CD4-positive, alpha-beta T cell treated with Interleukin-4 for 4 hours (primary cell): ENCODE measurements around the gene KNTC1.
"Not testable (repeated sequence)": the region's sequence is repeated elsewhere in the genome, so short reads cannot be mapped to it uniquely, and the experiment has no call there.

Experiments used
- DNase-seq: peaks from one replicate; pipeline ENCODE4 v3.0.0-alpha.2; 2020

Gene KNTC1

DNA sequence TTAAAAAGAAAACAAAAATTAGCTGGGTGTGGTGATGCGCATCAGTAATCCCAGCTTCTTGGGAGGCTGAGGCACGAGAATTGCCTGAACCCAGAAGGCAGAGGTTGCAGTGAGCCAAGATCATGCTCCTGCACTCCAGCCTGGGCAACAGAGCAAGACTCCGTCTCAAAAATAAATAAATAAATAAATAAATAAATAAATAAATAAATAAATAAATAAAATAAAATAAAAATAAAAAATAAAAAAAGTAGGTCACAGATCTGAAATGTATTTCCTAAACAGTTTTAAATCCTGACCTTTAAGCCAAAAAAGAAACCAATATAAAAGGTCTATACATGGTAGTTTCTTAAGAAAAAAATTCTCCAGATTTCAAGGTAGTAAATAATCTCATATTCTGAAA is 14.0 kb upstream of the KNTC1 start:
- DNase-seq = not testable (repeated sequence)

- DNase-seq = no peak
These were observed 13.4 kb upstream of the KNTC1 start for GRCh38 chr12:122513660-122514059.

GRCh38 chr12:122515275-122515674 is 11.8 kb upstream of the KNTC1 start:
- no peak for DNase-seq

DNA sequence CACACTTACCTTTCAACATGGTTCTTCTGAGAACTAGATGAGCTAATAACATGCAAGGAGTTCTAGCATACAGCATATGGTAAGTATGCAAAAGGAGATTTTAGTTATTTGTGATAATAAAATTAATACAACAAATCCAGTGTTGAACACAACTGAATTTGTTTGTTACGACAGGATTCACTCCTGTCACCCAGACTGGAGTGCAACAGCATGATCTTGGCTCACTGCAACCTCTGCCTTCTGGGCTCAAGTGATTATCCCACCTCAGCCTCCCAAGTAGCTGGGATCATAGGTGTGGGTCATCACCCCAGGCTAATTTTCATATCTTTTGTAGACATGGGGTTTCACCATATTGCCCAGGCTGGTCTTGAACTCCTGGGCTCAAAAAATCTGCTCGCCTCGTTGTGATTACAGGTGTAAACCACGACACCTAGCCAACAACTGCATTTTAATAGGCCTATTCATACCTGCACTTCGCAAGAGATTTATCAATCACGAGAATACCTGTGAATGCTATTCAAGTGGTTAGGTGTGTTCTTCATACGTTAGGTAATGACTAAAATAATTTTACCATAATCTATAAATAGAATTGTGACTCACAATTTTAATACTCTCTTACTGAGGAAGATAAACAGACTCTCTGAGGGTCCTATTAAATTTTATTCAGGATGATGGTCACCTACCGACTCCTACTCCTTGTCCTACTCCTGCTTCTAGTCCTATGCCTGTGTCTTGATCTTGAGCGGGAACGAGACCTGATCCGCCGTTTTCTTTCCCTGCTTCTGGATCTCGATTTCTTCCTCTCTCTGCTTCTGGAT is 10.3 kb upstream of the KNTC1 start:
- DNase-seq = no peak

DNA sequence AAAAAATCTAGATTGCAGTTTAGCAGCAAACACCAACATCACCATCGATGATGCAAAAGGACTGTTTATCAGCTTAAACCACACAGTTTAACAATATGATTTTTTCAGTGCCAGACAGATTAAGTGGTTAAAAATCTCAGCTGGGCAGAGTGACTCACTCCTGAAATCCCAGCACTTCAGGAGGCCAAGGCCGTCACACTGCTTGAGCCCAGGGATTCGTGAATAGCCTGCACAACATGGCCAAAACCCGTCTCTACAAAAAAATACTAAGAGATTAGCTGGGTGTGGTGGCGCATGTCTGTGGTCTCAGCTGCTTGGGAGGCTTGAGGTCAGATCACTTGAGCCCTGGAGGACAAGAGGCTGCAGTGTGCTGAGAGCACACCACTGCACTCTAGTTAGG is 9.2 kb upstream of the KNTC1 start:
- no peak for DNase-seq

DNA sequence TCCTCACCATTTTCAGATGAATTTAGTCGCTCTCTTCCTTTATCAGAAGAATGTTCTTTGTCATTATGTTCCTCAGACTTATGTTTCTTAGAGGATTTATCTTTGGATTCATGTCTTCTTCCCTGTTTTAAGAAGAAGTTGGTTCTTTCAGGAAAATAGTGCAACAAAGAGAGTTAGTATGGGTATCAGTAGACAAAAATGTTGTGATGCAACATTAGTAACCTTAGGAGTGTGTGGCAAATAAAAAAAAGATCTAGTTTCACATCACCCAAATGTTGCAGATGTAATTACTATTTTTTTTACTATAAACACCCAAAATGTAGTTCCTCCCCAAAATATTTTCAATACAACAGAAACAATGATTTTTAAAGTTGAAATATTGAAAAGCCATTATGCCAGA is 8.1 kb upstream of the KNTC1 start:
- no peak for DNase-seq

- no peak for DNase-seq
These were observed 7.6 kb upstream of the KNTC1 start for GRCh38 chr12:122519418-122519817.

DNA sequence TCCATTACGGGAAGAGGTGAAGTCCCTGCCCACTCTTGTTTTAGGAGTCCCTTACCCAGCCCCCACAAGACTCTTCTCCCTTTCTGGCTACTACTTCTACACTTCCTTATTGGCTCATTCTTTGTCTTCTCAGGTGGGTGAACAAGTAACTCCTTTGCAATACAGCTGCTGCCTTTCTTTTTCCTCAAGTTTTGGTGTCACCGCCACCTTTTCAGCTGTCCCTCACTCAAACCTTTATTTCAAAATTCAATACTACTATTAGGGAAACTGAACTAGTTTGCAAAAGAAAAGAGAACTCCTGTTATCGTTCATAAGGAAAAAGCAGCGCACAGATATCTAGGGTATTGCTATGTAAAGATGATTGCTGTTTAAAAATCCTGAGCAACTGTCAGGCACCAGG is 6.4 kb upstream of the KNTC1 start:
- no peak for DNase-seq

- DNase-seq = no peak
These were observed 3.8 kb upstream of the KNTC1 start for GRCh38 chr12:122523280-122523679.

GRCh38 chr12:122523846-122524718 is 3.0 kb upstream of the KNTC1 start:
- no peak for DNase-seq

DNA sequence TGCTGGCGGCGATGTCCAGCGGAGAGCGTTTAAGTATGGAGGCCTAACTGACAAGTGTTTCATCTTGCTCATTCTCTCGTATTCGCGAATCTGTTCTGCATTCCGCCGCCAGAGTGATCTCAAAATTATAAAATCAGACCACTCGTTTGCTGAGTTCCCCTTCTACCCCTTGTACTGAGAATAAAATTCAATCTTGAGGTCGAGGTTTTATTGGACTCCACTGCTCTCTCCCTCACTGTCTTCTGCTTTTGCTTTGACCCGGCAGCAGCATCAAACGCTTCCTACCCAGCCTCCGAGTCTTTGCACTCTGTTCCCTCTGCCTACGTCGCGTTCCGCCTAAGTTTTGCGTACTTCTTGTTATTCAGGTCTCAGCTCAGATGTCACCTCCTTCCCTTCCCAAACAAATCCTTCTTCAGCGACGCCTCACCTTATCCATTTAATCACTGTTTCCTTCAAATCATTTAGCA is 462 bp downstream of the KNTC1 start:
- DNase-seq = peak; percentile 27

DNA sequence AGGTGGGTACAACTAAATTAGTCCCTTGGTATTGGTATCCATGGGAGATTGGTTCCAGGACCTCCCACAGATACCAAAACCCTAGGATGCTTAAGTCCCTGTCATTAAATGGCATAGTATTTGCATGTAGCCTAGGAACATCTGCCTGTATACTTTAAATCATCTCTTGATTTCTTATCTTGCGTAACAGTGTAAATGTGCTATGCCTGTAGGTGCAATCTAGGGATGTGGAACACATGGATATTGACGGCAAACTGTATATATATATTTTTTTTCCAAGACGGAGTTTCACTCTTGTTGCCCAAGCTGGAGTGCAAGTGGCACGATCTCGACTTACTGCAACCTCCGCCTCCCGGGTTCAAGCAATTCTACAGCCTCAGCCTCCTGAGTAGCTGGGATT is 1.5 kb downstream of the KNTC1 start:
- DNase-seq = no peak

- no peak for DNase-seq
These were observed 1.9 kb downstream of the KNTC1 start for GRCh38 chr12:122528992-122529391.

DNA sequence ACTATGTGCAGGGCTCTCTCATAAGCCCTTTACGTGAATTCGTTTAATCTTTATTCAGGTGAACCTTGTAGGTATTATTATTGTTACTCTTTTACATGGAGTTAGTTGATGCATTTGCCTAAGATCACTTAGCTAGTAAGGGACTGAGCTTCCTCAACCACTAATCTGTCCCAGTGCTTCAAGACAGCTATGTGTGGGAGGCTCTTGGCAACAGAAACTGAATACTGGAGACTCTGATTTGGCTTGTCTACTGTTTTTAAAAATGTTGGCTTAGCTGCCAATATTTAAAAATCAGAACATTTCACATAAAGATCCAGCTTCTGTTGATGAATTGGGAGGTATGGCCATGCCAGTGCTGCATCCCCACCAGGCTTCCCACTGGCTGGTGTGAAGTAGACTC is 6.8 kb downstream of the KNTC1 start:
- no peak for DNase-seq

- no peak for DNase-seq
These were observed 10.0 kb downstream of the KNTC1 start for GRCh38 chr12:122537021-122537420.

DNA sequence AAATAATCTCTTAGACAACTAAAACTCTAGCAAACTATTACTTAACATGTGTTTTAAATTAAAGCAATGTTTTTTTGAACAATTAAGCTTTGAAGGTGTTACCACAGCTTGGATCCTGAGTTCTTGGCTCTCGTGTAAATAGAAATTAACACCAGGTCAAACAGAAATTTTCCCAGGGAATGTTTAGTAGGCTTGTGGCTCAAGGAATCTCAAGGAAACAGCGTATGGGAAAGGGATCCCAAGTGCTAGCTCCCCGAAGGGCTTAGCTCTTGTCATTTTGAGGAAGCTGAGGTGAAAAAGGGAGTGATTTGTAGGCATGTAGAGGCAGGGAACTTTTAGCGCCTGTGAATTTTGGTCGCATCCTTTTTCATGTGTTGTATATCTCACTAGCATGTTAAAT is 11.4 kb downstream of the KNTC1 start:
- no peak for DNase-seq

- no peak for DNase-seq
These were observed 17.5 kb downstream of the KNTC1 start for GRCh38 chr12:122544537-122544936.

- no peak for DNase-seq
These were observed 18.8 kb downstream of the KNTC1 start for GRCh38 chr12:122545855-122546254.

- DNase-seq = no peak
These were observed 20.3 kb downstream of the KNTC1 start for GRCh38 chr12:122547330-122547729.

DNA sequence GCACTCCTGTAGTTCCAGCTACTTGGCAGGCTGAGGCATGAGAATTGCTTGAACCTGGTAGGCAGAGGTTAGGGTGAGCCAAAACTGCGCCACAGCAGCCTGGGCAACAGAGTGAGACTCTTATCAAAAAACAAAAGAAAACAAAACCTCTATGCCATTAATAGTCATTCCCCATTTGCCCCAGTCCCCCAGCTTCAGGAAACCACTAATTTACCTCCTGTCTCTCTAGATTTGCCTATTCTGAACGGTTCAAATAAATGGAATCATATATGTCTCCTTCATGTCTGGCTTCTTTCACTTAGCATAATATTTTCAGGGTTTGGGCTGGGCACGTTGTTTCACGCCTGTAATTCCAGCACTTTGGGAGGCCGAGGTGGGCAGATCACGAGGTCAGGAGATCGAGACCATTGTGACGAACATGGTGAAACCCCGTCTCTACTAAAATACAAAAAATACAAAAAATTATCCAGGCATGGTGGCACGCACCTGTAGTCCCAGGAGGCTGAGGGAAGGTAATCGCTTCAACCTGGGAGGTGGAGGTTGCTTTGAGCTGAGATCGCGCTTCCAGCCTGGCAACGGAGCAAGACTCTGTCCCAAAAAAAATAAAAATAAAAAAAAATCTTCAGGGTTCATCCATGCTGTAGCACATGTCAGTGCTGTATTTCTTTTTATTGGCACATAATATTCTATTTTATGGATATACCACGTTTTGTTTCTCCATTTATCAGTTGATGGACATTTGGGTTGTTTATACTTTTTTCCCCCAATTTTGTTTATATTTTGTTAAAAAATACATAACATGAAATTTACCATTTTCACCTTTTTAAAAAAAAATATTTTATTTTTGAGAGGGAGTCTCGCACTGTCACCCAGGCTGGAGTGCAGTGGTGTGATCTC is 31.9 kb downstream of the KNTC1 start:
- DNase-seq = no peak

GRCh38 chr12:122560138-122560537 is 33.1 kb downstream of the KNTC1 start:
- no peak for DNase-seq

- no peak for DNase-seq
These were observed 36.3 kb downstream of the KNTC1 start for GRCh38 chr12:122563361-122563760.

GRCh38 chr12:122566816-122567215 is 39.8 kb downstream of the KNTC1 start:
- DNase-seq = not testable (repeated sequence)
